NCI-H446 treated with DMSO at 0.1 percent for 48 hours (cell line): ENCODE data around the gene CBX5.
A peak's percentile ranks its signal among the peaks of the same experiment; 100 is the strongest.
"Not testable (repeated sequence)": the region's sequence is repeated elsewhere in the genome, so short reads cannot be mapped to it uniquely, and the experiment has no call there.

Experiments
- DNase-seq: peaks from one replicate; lab custom pipeline; 2025; lab: John Stamatoyannopoulos, UW

Gene CBX5

DNA sequence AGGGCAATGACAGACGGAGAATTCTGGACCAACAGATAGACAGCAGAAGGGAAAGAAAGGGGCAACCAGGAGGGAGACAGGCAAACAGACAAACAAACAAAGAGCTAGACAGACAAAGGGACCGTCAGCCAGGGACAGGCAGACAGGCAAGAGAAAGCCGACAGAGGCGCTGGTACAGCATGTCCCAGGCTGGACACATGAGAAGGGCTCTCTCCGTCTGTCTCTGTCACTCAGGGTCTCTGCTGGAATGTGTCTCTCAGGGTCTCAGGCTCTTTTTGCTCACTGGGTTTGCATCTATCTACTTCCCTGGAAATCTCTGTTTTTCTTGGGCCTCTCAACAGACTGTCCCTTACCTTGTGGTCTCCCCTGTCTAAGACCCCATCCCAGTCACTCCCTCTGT lies 82.9 kb downstream of the CBX5 start:
- DNase-seq: no peak

DNA sequence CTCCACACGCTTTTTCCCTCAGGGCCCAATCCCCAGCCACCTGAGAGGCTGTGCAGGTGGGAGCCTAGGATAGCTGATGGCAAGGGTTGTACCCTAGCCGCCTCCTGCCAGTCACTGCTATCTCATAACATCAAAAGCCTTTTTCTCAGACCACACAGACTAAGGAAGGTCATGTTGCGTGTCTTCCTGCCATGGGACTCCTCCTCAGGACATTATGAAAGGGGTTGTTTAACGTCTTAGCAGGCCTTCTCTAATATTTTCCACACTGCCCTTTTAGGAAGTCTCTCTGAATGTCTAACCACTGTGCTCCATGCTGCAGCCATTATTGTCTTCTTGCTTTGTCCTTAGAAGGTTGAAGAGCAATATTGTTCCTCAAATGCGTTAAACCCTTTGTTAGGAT lies 83.5 kb downstream of the CBX5 start:
- DNase-seq: no peak

DNA sequence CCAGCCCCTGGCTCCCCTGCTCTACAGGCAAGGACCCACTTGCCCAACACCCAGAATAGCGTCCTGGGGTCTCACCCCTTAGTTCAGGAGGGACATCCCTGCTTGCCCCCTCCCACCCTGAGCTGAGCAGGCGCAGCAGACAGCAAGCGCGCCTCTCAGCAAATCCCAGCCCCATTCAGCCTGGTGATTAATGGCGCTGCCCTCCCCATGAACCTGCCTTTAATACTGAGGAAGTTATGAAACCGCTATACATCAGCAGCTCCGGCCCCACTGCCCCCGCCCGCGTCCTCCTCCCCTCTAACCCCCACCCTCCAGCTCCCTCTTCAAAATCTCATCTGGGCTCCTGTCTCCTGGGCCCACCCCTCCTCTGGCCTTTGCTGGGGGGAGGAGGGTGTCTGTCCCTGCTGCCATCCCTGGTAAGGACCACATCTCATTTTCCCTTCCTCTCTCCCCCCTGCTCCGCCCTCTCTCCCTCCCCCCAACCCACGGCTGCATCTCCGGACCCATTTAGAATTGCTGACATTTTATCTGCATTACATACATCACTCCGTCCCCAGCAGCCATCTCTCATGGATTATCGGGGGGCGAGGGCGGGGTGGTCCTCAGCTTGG lies 84.1 kb downstream of the CBX5 start:
- DNase-seq: no peak

DNA sequence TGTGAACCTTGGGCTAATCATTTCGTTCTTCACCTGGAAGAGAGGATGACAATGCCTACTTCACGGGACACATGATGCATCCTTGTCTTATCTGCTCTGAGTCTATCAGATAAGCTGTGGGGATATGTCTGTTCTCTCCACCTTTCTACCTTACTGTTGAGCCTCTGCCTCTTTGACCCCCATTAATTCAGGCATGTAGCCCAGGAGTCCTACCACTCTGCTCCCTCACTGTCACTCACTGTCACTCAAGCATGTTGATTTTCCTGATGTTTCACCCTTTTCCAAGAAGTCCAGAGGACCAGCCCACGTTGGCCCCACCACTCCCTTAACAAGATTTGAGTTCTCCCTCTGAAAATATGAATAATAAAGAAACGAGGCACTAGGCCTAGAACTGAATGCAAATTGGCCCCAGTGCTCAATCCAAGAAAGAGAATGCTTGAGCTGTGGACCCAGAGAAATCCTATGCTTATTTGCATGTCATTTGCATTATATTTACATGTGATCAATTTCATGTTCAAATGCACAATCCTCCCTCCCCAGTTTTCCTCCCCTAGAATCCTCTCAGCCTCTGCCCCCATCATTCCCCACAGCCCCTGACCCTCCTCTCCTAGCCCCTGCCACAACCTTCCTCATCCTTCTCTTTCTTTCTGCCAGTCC lies 84.7 kb downstream of the CBX5 start:
- DNase-seq: no peak

DNA sequence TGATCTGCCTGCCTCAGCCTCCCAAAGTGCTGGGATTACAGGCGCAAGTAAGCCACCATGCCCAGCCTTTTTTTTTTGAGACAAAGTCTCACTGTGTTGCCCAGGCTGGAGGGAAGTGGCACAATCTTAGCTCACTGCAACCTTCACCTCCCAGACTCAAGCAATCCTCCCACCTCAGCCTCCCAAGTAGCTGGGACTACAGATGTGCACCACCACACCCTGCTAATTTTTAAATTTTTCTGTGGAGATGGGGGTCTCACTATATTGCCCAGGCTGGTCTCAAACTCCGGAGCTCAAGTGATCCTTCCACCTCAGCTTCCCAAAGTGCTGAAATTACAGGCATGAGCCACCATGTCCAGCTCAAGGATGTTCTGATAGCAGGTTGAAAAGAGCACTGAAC lies 85.3 kb downstream of the CBX5 start:
- DNase-seq: not testable (repeated sequence)

DNA sequence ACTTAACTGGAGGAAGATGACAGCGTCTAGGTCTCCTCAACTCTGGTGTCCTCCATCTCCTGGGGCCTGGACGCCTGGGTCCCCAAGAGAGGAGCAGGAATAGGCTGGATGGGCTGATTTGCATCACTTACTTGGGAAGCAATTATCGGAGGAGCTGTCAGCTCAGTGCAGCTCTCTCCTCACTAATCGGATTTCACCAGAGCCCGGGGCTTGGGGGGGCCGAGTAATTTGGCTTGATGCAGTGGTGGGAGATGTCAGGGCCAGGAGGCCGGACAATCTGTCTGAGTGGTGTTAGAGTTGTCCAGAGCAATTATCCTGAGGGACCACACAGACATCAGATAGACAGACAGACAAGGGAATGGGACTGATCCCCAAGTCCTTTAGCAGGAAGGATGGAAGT lies 86.5 kb downstream of the CBX5 start:
- no peak for DNase-seq

DNA sequence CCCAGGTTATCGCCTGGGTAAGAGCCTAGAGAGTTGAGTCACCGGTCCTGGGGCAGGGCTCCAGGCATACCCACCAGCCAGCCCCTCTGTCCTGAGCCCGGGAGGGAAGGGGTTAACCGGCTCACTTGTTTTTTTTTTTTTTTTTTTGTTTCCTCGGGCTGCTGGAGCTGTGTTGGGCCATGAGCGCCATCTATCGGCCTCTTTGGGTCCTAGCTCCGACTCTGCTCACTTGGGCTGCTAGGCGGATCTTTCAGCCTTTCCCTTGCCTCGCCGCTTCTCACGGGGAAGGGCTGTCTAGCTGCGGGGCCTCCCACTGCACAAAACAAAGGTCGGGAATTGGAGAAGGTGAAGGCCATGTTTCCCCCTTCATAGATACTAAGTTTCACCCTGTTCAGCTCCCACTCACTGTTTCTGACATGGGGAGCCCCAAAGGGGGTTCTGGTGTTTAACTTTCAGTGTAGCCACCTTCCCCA lies 88.3 kb downstream of the CBX5 start:
- DNase-seq: peak; percentile 53

DNA sequence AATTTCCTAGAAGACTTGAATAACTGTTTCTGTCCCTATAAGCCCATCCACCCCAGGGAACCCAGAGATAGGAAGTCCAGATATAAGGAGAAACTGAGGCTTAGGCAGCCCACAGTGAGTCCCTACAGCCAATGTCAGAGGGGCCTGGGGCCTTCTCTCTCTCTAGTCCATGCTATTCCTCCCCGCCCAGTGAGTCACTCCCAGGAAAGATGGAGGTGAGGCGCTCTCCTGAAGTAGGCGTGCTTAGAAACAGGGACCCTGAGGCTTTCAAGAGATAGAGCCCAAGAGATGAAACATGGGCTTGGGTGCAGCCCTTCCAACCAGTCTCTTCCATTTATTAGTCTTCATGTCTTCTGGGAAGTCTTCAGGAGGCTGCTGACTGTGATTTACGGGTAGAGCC lies 88.8 kb downstream of the CBX5 start:
- no peak for DNase-seq

DNA sequence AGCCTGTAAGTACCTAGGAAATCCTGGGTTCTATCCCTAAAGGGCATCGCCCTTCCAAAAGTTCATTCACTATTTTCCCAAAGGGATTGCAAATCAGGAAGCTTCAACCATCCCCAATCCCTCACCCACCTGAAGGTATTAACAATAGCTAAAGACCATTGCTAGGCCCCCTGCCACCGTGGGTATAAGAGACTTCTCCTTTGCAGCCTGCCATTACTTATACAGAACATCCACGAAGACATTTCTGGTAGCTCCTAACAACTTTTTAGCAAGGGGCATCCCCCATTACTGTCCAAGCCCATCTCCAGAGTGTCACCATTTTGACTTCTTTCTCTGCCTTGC lies 90.8 kb downstream of the CBX5 start:
- no peak for DNase-seq

DNA sequence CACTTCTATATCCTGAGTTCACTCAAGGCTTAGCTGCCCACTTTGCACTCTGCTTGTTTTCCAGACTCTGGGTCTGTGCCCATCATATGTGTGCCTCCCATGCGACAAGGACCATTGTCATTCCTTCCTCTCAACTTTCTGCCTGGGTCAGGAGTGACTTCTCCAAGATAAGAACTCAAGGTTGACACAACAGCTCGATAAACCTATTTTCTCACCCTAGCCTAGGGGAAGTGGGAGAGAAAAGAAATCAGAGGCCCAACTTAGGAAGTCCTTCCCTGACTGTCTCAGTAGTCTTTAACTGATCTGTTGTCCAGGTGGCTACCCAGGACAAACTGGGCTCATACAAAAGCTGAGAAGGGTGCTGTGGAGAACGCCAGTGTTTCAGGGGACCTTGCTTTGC lies 92.8 kb downstream of the CBX5 start:
- DNase-seq: no peak

DNA sequence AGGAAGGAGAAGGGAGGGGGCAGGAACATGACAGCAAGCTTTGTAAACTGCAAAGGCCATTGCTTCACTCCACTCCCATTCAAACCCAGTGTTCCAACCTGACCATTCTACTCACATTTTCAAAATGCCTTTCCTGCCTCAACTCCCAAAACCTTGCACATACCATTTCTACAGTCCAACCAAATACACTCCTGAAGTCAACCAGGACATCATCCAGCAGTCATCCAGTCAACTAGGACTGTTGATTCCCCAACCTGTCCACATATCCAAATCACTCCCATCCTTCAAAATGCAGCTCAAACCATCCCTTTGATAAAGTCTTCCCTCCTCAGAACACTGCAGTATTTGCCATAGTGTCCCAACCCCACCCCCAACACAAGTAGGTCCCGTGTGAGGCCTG lies 94.0 kb downstream of the CBX5 start:
- no peak for DNase-seq

DNA sequence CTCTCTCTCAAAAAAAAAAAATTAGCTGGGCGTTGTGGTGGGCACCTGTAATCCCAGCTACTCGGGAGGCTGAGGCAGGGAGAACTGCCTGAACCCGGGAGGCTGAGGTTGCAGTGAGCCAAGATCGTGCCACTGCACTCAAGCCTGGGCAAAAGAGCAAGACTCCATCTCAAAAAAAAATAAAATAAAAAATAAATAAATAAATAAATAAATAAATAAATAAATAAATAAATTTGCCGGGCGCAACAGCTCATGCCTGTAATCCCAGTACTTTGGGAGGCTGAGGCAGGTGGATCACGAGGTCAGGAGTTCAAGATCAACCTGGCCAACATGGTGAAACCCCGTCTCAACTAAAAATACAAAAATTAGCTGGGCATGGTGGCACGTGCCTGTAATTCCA lies 94.6 kb downstream of the CBX5 start:
- DNase-seq: not testable (repeated sequence)

DNA sequence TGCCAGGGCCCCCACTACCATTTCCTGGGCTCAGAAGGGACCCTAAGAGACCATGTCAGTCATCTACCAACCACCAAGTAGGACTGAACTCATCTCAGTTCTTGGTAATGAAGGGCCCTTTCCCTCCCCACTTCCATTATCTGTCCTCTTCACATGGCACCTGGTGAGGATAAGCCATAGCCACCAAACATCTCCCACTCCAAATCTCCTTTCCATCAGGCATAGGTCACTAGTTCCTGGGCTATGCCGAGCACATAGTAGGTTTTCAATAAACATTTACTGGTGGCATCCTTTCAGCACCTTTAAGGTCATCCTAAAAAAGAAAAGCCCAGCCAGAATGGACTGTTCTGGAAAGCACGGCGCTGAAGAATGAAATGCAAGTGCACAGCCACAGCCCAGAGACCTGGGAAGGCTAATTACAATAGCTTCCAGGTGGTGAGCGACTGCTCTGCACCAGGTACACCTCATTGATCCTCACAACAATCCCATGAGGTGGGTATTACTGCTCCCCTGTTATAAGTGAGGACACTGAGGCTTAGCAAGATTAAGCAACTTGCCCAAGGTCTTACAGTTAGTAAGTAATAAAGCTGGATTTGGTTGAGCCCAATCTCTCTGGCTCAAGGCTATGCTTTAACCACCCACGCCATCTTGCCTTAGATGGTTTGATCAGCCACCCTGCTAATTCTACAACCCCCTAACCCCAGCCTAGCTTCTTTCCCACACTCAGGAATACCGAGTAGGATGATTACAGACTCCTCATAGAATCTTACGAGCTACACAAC lies 95.7 kb downstream of the CBX5 start:
- no peak for DNase-seq

DNA sequence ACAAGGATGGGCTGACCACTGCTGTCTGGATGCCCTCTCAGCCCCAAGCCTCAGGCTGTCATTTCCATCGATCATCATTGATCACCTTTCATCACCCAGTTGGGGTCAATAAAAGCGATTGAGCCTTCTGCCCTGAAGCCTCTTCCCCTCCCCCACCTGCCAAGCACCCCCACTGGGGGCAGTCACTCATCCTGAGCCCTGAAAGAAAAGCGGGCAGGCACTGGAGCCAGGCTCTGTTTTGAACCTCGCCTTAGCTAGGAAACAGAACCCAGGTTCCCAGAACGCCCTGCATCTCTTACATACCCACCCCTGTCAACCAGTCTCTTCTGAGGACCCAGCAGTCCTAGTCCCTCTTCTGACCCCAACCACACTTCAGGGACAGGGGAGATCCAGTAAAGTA lies 96.9 kb downstream of the CBX5 start:
- DNase-seq: no peak

DNA sequence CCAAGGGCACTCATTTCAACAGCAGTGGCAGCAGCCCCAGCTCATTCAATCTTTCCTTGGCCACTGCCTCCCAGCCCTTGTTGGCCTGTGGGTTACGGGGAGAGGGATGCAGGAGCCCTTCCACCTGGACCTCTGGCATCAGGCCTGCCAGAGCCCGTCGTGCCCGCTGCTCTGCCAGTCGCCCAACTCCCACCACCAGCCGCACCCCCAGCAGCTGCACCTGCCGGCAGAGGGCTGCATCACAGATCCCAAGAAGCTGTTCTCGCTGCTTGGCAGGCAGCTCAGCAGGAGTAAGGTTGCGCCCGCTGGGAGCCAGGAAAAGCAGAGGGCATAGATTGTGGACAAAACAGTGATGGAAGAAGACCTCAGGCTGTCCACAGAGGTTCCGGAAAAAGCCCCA lies 97.8 kb downstream of the CBX5 start:
- DNase-seq: no peak
